Hepatocyte (in vitro differentiated cells): ENCODE measurements around the gene NLRP10.

ENCODE experiments used
- EZH2 ChIP-seq: fragments of 200-600 bp; sonication (generic); IDR thresholded peaks from 2 replicates; pipeline ENCODE4 v1.6.1; 2016; ENCODE audit warnings: antibody characterized with exemption, mild to moderate bottlenecking, borderline replicate concordance
- TF ChIP-seq, protein P1 (sequence below): fragments of 200-600 bp; sonication (generic); IDR thresholded peaks from 2 replicates; pipeline ENCODE4 v1.5.1; 2016; ENCODE audit warnings: antibody characterized with exemption, mild to moderate bottlenecking; ENCODE audit not compliant: poor library complexity

DNA sequence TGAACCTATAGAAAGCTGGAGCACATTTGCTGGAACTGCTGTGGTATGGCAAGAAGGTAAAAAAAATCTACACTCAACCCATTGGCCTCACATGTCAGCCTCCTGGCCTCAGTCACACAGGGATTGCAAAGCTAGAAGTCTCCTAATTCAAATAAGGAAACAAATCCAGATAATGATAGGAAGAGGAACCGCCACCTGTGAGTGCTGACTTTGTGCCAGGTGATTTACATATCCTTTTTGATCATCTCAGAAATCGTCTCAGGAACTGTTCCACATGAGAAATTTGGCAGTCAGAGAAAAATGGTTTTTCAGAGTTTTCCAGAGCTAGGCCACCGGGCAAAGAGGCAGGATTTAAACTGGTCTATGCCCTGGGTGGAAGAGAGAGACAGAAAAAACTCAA is 986 bp downstream of the NLRP10 start:
- TF ChIP-seq, protein P1, sequence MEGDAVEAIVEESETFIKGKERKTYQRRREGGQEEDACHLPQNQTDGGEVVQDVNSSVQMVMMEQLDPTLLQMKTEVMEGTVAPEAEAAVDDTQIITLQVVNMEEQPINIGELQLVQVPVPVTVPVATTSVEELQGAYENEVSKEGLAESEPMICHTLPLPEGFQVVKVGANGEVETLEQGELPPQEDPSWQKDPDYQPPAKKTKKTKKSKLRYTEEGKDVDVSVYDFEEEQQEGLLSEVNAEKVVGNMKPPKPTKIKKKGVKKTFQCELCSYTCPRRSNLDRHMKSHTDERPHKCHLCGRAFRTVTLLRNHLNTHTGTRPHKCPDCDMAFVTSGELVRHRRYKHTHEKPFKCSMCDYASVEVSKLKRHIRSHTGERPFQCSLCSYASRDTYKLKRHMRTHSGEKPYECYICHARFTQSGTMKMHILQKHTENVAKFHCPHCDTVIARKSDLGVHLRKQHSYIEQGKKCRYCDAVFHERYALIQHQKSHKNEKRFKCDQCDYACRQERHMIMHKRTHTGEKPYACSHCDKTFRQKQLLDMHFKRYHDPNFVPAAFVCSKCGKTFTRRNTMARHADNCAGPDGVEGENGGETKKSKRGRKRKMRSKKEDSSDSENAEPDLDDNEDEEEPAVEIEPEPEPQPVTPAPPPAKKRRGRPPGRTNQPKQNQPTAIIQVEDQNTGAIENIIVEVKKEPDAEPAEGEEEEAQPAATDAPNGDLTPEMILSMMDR: no peak
- TF ChIP-seq EZH2: no peak
